ENCODE data around the gene MAP4K4.
"Not testable (repeated sequence)": the region's sequence is repeated elsewhere in the genome, so short reads cannot be mapped to it uniquely, and the experiment has no call there.

Gene MAP4K4

DNA sequence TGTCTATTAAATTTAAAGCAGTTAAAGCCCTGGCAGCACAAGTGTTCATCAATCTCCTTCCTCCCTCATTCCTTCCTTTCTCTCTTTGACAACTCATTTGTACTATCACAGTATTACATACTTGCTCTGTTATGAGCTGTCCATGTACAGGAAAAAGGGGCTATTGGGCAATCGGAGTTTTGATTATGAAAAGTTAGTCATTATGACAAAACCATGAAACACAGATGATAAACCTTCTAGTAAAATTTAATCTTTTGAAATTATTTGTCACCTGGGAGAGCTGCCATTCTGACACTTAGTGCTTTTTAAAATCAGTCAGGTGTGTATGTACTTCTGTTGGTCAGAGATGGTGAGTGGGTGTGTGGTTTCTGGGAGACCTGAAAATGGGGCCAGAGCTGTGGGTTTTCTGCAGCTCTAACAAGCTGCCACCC lies 39.4 kb downstream of the MAP4K4 start:
- no peak for TF ChIP-seq ZNF274 (IDR thresholded peaks at IDR 0.05; ENCODE audit: low read depth, low read length)
- H3K4me3 ChIP-seq (ENCODE audit: low read length): no peak overlapping the region

DNA sequence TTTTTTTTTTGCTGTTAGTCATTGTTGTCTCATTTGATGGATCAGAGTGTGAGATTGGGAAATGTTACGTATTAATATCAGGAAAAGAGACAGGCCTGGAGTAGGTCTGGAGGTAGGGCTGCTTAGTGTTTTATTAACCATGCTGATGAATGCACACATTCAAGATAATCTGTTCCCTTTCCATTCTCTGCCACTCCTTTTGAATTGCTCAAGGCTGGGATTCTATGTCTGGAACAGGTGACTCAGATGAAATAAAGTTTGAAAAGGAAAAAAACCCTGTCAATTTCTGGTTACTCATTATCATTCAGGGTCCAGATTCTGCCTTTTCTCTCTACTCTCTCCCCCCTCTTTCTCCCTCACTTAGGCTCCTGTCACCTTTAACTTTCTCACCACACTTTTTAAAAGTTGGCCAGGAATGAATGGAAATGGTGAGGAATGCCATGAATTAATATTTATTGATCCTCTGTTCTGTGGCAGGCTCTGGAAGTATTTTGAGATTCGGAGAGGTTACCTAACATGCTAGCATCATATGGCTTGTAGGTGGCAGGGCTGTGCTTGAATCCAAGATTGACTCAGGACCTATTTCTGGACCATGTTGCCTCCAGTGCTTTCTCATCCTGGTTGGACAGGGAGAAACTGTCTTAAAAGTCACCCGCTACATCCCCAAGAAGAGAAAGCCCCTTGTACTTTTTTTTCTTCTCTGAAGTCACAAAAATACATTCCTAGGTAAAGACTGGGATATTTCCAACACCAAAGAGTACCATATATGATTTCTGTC lies 40.2 kb downstream of the MAP4K4 start:
- TF ChIP-seq ZNF274 (IDR thresholded peaks at IDR 0.05; ENCODE audit: low read depth, low read length): no peak
- no peak overlapping the region for H3K4me3 ChIP-seq (ENCODE audit: low read length)

DNA sequence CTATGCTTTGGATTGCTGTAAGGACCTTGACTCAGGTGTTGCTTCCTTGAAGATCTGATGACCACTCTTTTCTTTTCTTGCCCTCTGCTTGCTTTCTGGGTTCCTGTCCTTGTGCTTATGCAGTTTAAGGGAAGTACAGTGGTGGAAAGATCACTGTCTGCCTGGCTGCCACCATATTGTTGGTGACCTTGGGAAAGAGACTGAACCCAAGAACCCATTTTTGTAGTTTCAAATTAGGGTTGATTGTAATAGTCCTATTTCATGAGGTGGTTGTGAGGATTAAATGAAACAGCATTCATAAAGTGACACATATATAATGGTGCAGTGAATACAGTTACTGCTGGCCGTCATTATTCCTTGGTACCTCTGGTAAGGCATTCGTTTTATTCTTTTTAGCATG lies 41.1 kb downstream of the MAP4K4 start:
- TF ChIP-seq ZNF274 (IDR thresholded peaks at IDR 0.05; ENCODE audit: low read depth, low read length): no peak
- no peak overlapping the region for H3K4me3 ChIP-seq (ENCODE audit: low read length)

DNA sequence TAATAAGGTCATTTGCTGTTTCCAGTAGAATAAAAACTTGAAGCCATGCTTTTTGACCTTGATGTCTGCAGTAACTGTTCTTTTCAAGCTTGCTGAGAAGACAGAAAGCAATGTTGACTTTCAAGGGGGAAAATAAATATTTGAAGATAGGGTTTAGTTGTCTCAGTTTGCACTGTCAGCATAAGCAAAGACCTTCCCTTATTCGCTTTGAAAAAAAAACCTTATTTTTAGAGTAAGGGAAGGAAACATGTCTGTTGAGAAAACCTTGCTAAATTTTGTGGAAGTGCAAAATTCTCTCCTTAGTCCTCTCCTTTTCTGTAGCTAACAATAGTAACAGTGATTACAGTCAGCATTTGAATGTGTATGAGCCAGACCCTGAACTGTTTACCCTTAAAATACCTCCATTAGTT lies 43.1 kb downstream of the MAP4K4 start:
- no peak overlapping the region for H3K4me3 ChIP-seq (ENCODE audit: low read length)

DNA sequence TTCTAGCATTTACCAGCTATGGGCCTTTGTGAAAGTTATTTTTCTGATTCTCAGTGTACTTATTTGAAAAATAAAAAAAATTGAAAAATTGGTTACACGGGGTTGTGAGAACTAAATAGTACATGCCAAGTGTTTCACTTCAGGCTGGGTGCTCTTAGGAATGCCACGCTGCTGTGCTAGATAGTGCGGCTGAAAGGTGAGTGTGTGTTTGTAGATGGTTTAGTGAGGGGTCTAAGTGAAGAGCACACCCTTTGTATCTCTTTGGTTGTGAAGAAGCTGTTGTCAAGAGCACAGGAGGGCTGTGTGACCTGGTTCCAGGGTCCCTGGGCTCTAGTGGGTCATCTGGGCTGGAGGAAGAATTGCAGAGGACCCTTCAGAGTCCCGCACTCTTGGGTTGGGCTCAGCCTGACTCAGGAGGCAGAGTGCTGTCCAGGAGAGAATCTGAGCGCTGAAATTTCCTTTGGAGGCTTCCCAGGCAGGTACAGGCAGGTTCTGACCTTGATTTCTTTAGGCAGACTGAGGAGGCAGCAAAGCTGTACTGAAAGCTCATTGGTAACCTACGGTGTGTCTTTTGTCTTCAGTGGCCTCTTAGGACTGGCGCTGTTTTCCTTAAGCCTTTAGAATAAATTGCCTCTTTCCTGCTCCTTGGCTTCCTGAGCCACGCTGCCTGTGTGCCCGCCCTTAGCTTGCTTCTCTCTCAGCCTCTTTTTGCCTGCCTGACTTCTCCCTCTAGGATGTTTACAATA lies 44.4 kb downstream of the MAP4K4 start:
- H3K4me3 ChIP-seq (ENCODE audit: low read length): no peak overlapping the region
- no peak for TF ChIP-seq ZNF274 (IDR thresholded peaks at IDR 0.05; ENCODE audit: low read depth, low read length)

More for the DNA sequence above, 43.1 kb downstream of the MAP4K4 start:
- TF ChIP-seq ZNF274 (IDR thresholded peaks at IDR 0.05; ENCODE audit: low read depth, low read length): no peak

DNA sequence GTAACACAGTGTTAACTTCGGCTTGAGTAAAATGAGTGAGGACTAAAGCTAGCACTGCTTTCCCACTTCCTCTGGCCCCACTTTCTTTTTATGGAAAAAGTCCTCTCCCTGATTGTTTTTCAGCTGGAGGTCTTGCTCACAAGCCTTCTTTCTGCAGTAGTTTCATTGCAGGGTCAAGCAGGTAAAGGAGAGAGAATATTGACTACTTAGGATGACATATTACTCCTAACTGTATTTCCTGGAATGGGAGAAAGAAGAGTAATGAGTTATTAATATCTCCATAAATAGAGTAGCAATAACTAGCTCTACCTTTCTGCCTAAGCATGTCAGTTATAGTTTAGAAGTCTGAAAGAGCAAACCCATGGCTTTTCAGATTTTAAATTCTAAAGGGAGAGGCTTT lies 45.0 kb downstream of the MAP4K4 start:
- TF ChIP-seq ZNF274 (IDR thresholded peaks at IDR 0.05; ENCODE audit: low read depth, low read length): no peak
- H3K4me3 ChIP-seq (ENCODE audit: low read length): no peak overlapping the region

DNA sequence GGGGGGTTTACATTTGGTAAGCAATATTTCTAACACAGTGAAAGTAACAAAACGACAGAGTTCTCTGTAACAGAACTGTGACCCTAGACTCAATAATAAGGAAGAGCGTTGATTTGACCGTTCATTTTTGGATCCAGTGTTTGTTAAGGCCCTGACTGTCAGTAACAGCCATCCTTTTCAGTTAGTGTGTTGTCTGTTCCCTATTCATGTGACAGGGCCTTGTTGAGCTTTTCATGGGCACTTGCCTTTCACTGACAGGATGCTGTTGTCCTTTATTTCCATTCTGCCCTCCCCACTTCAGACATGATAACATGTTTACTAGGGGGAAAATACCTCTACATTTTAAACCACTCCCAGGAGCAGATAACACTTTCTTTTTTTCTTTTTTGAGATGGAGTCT lies 45.8 kb downstream of the MAP4K4 start:
- no peak for TF ChIP-seq ZNF274 (IDR thresholded peaks at IDR 0.05; ENCODE audit: low read depth, low read length)
- H3K4me3 ChIP-seq (ENCODE audit: low read length): no peak overlapping the region

DNA sequence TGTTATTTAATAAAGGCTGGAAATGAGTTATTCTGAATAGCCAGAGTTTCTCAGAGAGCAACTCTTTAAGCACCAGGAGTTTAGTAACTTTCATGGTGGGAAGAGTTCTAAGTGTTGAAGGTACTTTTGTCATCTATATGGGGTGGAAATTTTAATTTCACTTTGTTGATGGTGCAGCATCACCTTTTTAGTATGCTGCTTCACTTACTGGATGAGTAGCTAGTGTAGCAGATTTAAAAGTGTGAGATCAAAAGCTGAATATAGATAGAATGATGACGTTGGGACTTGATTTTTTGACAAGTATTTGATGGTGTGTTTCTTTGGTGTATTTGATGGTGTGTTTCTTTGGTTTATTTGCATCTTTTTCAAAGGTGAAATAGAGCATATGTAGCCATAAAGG lies 47.3 kb downstream of the MAP4K4 start:
- TF ChIP-seq ZNF274 (IDR thresholded peaks at IDR 0.05; ENCODE audit: low read depth, low read length): no peak
- H3K4me3 ChIP-seq (ENCODE audit: low read length): no peak overlapping the region

DNA sequence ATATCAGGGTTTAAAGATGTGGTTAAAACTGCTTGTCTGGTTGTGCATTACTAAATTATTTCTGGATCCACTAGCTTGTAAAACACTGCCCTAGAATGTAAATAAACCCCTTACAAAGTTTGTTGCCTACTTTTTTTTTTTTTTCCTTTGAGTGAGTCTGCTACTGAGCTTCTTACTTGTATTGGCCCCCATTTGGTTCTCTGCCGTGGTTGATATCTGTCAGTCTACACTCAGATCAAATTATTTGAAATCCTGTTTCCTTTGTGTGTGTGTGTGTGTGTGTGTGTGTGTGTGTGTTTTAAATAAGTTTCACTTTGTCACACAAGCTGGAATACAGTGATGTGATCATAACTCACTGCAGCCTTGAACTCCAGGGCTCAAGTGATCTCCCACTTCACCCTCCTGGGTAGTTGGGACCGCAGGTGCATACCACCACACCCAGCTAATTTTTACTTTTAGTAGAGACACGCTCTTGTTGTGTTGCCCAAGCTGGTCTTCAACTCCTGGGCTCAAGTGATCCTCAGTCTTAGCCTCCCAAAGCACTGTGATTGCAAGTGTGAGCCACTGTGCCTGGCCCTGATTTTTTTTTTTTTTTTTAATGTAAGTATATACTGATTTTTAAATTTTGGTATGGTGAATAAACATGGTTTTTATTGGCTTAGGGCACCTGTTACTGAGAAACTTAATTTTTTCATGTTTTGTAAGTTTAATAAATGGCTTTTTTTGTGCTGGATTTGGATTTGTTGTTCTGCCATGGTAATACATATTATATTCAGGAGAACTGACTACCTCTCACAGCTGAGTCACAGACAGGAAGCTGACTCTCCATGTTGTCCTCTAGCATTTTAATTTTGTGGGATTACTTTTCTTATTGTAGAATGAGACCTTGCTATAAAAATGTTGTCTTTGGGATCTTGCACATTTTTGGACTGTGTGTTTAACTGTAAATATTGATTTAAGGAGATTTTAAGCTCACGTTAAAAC lies 48.5 kb downstream of the MAP4K4 start:
- TF ChIP-seq ZNF274 (IDR thresholded peaks at IDR 0.05; ENCODE audit: low read depth, low read length): no peak
- no peak overlapping the region for H3K4me3 ChIP-seq (ENCODE audit: low read length)

DNA sequence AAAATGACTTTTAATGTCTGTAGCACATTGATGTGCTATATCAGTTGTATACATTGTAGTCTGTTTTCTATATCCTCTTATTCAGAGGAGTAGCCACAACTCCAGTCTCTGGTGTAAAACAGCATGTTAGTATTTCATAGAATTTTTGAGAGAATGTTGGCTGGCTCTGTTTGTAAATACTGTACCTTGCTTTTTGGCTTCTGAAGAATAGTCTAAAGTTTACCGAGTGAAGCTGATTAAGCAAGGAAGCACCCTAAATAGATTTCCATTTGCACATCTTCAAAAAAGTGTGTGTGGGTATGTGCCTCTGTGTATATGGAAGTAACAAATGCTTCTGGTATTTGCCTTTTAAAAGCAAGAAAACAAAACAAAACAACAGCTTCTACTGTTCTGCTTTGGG lies 50.5 kb downstream of the MAP4K4 start:
- H3K4me3 ChIP-seq (ENCODE audit: low read length): no peak overlapping the region
- no peak for TF ChIP-seq ZNF274 (IDR thresholded peaks at IDR 0.05; ENCODE audit: low read depth, low read length)

DNA sequence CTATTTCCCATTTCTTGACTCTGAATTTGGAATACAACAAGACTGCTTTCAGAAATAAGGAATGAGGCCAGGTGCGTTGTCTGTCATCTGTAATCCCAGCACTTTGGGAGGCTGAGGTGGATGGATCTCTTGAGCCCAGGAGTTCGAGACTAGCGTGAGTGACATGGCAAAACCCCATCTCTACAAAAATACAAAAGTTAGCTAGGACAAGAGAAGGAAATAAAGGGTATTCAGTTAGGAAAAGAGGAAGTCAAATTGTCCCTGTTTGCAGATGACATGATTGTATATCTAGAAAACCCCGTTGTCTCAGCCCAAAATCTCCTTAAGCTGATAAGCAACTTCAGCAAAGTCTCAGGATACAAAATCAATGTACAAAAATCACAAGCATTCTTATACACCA lies 51.0 kb downstream of the MAP4K4 start:
- not testable (repeated sequence) for H3K4me3 ChIP-seq (ENCODE audit: low read length)

DNA sequence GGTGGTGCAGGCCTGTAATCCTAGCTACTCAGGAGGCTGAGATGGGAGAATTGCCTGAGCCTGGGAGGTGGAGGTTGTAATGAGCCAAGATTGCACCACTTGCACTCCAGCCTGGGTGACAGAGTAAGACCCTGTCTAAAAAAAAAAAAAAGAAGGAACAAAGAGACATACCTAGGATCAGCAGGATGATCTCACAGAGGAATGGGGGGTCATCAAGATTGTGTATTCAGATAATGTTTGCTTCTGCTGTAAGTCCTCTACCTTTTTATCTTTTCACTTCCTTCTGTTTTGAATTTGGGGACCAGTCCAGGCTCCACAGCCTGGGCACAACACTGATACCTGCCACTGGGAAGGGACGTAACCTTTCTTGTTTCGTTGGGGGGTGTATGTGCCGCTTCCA lies 53.2 kb downstream of the MAP4K4 start:
- no peak for TF ChIP-seq ZNF274 (IDR thresholded peaks at IDR 0.05; ENCODE audit: low read depth, low read length)
- H3K4me3 ChIP-seq (ENCODE audit: low read length): no peak overlapping the region

DNA sequence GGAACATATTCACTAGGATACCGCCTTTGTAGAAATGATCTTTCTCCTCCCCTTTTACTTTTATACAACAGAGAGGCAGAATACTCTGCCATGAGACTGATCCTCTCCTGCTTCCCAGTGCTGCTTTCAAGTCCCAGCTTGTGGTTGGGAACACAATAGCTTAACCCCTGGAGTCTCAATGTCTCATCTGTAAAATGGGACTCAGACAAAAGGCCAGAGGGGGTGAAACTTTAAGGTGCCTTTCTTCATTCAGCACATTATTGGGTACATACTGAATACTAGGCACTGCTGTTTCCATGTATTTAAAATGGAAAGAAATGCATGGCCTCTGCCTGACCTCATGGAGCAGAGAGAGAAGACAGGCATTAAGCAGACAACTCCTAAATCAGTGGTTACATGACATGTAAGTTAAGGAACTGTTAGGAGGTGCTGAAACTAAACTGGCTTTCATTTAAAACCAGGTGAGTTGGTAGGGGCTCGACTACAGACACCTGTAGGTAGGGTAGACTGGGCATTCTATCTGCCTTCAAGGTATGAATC lies 53.8 kb downstream of the MAP4K4 start:
- TF ChIP-seq ZNF274 (IDR thresholded peaks at IDR 0.05; ENCODE audit: low read depth, low read length): no peak
- H3K4me3 ChIP-seq (ENCODE audit: low read length): peak overlapping the region; percentile 26; the same call in 1 of the 2 replicates

Measured in GM08714 (cell line).